Glutamatergic neuron (in vitro differentiated cells): ENCODE measurements around the gene ATP8A2. TPM values are rescaled to one million over a fixed set of nuclear protein-coding genes. Genes with fewer than 3 reads are reported as not detected.

Experiments
- DNase-seq: peaks from one replicate; pipeline ENCODE4 v3.0.0; 2022
- H3K27ac Mint-ChIP-seq: one replicate; pipeline ENCODE4 v1.8.0; 2020; ENCODE audit warnings: mild to moderate bottlenecking, mixed read lengths, inconsistent platforms; ENCODE audit not compliant: unreplicated experiment
- H3K27me3 Mint-ChIP-seq: one replicate; pipeline ENCODE4 v1.8.0; 2020; ENCODE audit warnings: mild to moderate bottlenecking, moderate library complexity, mixed read lengths, inconsistent platforms; ENCODE audit not compliant: unreplicated experiment
- H3K36me3 Mint-ChIP-seq: one replicate; pipeline ENCODE4 v1.8.0; 2020; ENCODE audit warnings: mild to moderate bottlenecking, mixed read lengths, inconsistent platforms; ENCODE audit not compliant: unreplicated experiment
- H3K4me1 Mint-ChIP-seq: one replicate; pipeline ENCODE4 v1.8.0; 2020; ENCODE audit warnings: mild to moderate bottlenecking, low read depth, mixed read lengths, inconsistent platforms; ENCODE audit not compliant: unreplicated experiment
- H3K4me3 Mint-ChIP-seq: one replicate; pipeline ENCODE4 v1.8.0; 2020; ENCODE audit warnings: mild to moderate bottlenecking, mixed read lengths, inconsistent platforms; ENCODE audit not compliant: unreplicated experiment
- H3K9me3 Mint-ChIP-seq: one replicate; pipeline ENCODE4 v1.8.0; 2020; ENCODE audit warnings: mild to moderate bottlenecking, moderate library complexity, mixed read lengths, inconsistent platforms; ENCODE audit not compliant: unreplicated experiment
- total RNA-seq: library from RNA; stranded (reverse); fragmentation: NEBNext Ultra II Directional; extraction: Animal tissue kit (Norgen Biotek cat#: 25700); gene quantifications from one replicate; pipeline ENCODE4 v1.2.1, GENCODE V29; 2021; ENCODE audit not compliant: unreplicated experiment
- TF ChIP-seq, protein P1 (sequence below): fragments of 200-600 bp; sonication (generic); IDR thresholded peaks from one replicate; pipeline ENCODE4 v1.5.0; 2021; ENCODE audit not compliant: partially characterized antibody, unreplicated experiment

The ATP8A2 gene
- total RNA-seq, 1 donor from 2014 or later, result 70.1 TPM

DNA sequence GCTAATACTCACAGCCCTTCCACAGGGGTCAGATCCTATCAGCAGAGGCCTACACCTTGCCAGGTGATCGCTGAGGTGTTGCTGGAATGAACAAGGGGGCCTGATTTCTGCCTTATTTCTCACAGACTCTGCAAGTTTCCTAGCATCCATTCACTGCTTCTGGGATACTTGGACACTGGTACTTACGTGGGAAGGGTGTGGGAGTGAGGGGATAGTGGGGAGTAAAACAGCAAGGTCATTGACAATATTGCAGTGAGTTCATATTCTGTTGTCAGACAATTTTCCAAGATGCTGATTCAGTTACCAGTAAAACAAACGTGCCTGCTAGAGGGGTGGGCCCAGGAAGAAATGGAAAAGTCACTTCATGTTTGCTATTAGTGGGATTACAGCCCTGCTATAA is 403.5 kb downstream of the ATP8A2 start:
- peaks cover 3% of the 10 kb centered on the region for H3K27me3 Mint-ChIP-seq
- no peak overlapping the region for H3K4me3 Mint-ChIP-seq
- H3K4me1 Mint-ChIP-seq, result peaks cover 21% of the 10 kb centered on the region
- H3K9me3 Mint-ChIP-seq, result peaks cover 3% of the 10 kb centered on the region
- no peaks in the 10 kb centered on the region for H3K36me3 Mint-ChIP-seq
- no peak overlapping the region for H3K27ac Mint-ChIP-seq
- TF ChIP-seq, protein P1, sequence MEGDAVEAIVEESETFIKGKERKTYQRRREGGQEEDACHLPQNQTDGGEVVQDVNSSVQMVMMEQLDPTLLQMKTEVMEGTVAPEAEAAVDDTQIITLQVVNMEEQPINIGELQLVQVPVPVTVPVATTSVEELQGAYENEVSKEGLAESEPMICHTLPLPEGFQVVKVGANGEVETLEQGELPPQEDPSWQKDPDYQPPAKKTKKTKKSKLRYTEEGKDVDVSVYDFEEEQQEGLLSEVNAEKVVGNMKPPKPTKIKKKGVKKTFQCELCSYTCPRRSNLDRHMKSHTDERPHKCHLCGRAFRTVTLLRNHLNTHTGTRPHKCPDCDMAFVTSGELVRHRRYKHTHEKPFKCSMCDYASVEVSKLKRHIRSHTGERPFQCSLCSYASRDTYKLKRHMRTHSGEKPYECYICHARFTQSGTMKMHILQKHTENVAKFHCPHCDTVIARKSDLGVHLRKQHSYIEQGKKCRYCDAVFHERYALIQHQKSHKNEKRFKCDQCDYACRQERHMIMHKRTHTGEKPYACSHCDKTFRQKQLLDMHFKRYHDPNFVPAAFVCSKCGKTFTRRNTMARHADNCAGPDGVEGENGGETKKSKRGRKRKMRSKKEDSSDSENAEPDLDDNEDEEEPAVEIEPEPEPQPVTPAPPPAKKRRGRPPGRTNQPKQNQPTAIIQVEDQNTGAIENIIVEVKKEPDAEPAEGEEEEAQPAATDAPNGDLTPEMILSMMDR, result no peak
- DNase-seq, result no peak

DNA sequence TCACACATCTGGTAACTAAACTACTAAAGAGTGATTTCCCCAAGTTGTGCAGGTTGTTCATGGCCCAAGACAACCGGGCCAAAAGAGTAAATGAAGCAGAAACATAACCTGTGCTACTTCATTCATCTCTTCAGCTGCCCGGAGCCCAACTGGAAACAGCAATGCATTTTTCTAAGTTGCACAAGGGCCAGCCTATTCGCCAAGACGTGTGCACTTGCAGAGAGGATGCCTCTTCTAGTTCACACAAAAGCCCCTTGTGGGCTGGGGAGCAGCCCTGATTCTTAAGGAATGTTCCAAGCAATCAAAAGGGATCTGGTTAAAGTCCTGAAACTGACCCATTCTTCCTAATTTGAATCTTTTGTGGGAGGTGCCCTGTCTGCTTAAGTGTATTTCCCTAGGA is 404.2 kb downstream of the ATP8A2 start:
- TF ChIP-seq, protein P1, result no peak
- peaks cover 3% of the 10 kb centered on the region for H3K27me3 Mint-ChIP-seq
- peaks cover 18% of the 10 kb centered on the region for H3K4me1 Mint-ChIP-seq
- no peaks in the 10 kb centered on the region for H3K36me3 Mint-ChIP-seq
- DNase-seq, result no peak
- peaks cover 3% of the 10 kb centered on the region for H3K9me3 Mint-ChIP-seq
- H3K27ac Mint-ChIP-seq, result no peak overlapping the region
- no peak overlapping the region for H3K4me3 Mint-ChIP-seq

DNA sequence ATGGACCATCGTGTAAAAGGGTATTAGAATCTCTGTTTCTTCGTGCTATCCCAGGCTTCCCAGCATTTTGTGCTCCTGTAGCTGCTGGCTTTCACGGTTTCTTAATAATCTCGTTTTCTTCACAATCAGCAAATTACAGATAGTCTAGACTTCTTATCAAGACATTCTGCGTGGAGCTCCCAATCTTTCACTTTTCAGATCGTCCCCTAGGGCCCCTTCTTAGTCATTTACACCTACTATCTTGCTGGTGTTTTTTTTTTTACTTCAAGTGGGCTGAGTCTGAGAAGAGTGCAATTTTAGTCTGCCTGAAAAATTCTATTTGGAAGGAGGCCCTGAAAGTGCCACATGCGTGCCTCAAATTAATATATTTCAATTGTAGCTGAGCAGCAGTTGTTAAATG is 404.9 kb downstream of the ATP8A2 start:
- peaks cover 3% of the 10 kb centered on the region for H3K9me3 Mint-ChIP-seq
- H3K36me3 Mint-ChIP-seq, result peaks cover 1% of the 10 kb centered on the region
- H3K4me1 Mint-ChIP-seq, result peaks cover 18% of the 10 kb centered on the region
- no peak for DNase-seq
- TF ChIP-seq, protein P1, result no peak
- H3K4me3 Mint-ChIP-seq, result no peak overlapping the region
- H3K27me3 Mint-ChIP-seq, result peaks cover 3% of the 10 kb centered on the region
- no peak overlapping the region for H3K27ac Mint-ChIP-seq

DNA sequence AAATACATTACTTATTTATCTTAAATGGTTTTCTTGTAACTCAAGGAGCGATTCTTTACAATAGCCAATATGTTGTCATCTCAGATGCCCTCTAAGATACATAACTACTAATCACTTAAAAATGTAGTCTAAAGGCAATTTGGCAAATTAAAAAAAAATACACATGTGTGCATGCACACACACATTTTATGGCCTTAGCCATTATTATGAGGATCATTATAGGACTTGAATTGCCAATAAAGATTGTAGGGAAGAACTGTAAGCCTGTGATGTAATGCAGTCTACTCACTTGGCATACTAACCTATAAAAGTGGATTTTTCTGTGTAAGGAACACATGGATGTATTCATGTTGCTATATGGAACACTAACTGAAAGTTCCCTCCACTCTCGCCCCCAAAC is 405.7 kb downstream of the ATP8A2 start:
- peaks cover 6% of the 10 kb centered on the region for H3K36me3 Mint-ChIP-seq
- peaks cover 18% of the 10 kb centered on the region for H3K4me1 Mint-ChIP-seq
- TF ChIP-seq, protein P1, result no peak
- H3K4me3 Mint-ChIP-seq, result no peak overlapping the region
- H3K27ac Mint-ChIP-seq, result no peak overlapping the region
- H3K9me3 Mint-ChIP-seq, result peaks cover under 1% of the 10 kb centered on the region
- H3K27me3 Mint-ChIP-seq, result peaks cover 3% of the 10 kb centered on the region
- DNase-seq, result no peak

DNA sequence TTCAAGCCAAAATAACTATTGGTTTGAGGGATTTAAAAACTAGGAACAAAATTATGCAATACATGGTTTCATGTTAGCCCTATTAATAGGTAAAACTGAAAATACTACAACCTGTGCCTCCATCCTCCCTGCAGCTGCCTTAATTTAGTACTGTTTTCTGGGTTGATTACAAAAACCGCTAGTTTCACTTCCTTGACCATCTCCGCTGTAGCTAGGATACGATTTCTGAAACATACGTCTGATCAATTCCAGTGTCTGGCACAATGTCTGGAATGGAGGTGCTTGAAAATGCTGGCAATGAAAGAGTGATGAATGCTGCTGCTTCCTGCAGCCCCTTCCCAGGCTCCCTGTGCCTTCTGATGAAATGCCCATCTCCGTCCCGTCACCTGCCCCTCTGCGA is 406.6 kb downstream of the ATP8A2 start:
- no peak for DNase-seq
- no peaks in the 10 kb centered on the region for H3K9me3 Mint-ChIP-seq
- H3K4me1 Mint-ChIP-seq, result peaks cover 18% of the 10 kb centered on the region
- H3K4me3 Mint-ChIP-seq, result peak overlapping the region; percentile 23
- peaks cover 3% of the 10 kb centered on the region for H3K27me3 Mint-ChIP-seq
- peaks cover 6% of the 10 kb centered on the region for H3K36me3 Mint-ChIP-seq
- TF ChIP-seq, protein P1, result no peak
- H3K27ac Mint-ChIP-seq, result peak overlapping the region; percentile 81
